Kidney (tissue), 14 donors: Measurements from ENCODE around the gene C2CD2. TPM values are rescaled to one million over a fixed set of nuclear protein-coding genes. Genes with fewer than 3 reads are reported as not detected.
"Not testable (repeated sequence)": the region's sequence is repeated elsewhere in the genome, so short reads cannot be mapped to it uniquely, and the experiment has no call there.

ENCODE experiments used
- DNase-seq, 5 donors: peaks; one replicate each; pipeline ENCODE4 v3.0.0-alpha.2; 2013 to 2020
- FAIRE-seq: peaks from 2 replicates; lab custom pipeline; 2012; peaks lifted over from hg19 to GRCh38; lab: Jason Lieb, UNC
- H3K27ac ChIP-seq, 2 donors: one replicate each; pipeline ENCODE4 v1.7.0; 2013; ENCODE audit warnings: low read depth in 2 of 2, low read length in 2 of 2, inconsistent platforms in 1 of 2
- H3K27me3 ChIP-seq: one replicate; pipeline ENCODE4 v1.7.1; 2013; ENCODE audit warnings: low read length, inconsistent platforms; ENCODE audit not compliant: control insufficient read depth, insufficient read depth
- H3K36me3 ChIP-seq, 3 donors: one replicate each; pipeline versions ENCODE4 v1.7.0 to v1.7.1; 2013; ENCODE audit warnings: low read length in 3 of 3, control low read depth in 1 of 3, inconsistent platforms in 1 of 3; ENCODE audit not compliant: insufficient read depth in 3 of 3, control insufficient read depth in 2 of 3
- H3K4me1 ChIP-seq, 3 donors: one replicate each; pipeline versions ENCODE4 v1.7.0 to v1.7.1; 2013; ENCODE audit warnings: low read length in 3 of 3, inconsistent platforms in 1 of 3, low read depth in 1 of 3; ENCODE audit not compliant: control insufficient read depth in 2 of 3, insufficient read depth in 2 of 3
- H3K4me3 ChIP-seq, 3 donors: one replicate each; pipeline versions ENCODE4 v1.7.0 to v1.8.1; 2013; ENCODE audit warnings: low read length in 3 of 3, control low read depth in 1 of 3, inconsistent platforms in 1 of 3
- H3K9ac ChIP-seq, 3 donors: one replicate each; pipeline versions ENCODE4 v1.7.0 to v1.7.1; 2013; ENCODE audit warnings: low read length in 3 of 3, control low read depth in 1 of 3, inconsistent platforms in 1 of 3
- H3K9me3 ChIP-seq, 3 donors: one replicate each; pipeline versions ENCODE4 v1.7.0 to v1.7.1; 2013; ENCODE audit warnings: low read length in 3 of 3, control low read depth in 1 of 3, inconsistent platforms in 1 of 3; ENCODE audit not compliant: control insufficient read depth in 2 of 3, insufficient read depth in 1 of 3
- CTCF ChIP-seq: IDR thresholded peaks from 3 replicates; pipeline ENCODE4 v1.5.1; 2012; ENCODE audit warnings: mild to moderate bottlenecking, moderate library complexity, borderline replicate concordance; ENCODE audit not compliant: insufficient read depth; ENCODE audit errors: extremely low read depth
- intact Hi-C: fragments of 100-400 bp; cut with DNase I; formaldehyde crosslinking; loops from one replicate; pipeline ENCODE4 v1.11.1; 2022
- polyA plus RNA-seq: library from polyadenylated mRNA; stranded (reverse); fragments of 350-450 nt; fragmentation: Illumina TruSeq; extraction: RNeasy Lipid Tissue Mini Kit (QIAGEN cat#74804); gene quantifications from one replicate; pipeline ENCODE4 v1.2.3, GENCODE V29; 2014; ENCODE audit warnings: low read depth, low replicate concordance; ENCODE audit not compliant: insufficient read depth
- total RNA-seq: library from RNA; stranded (reverse); fragmentation: NEBNext Ultra II Directional; extraction: Animal tissue kit (Norgen Biotek cat#: 25700); gene quantifications from one replicate; pipeline ENCODE4 v1.2.1, GENCODE V29; 2021
- donor health status: control.
- donor health status: control.
- donor health status: control.
- donor health status: control.
- donor health status: control.
- donor health status: DM: yes; HTN: yes; CAD: no.
- donor health status: Normal renal cell carcinoma (clear cell type).

Gene C2CD2
- total and polyA plus RNA-seq, 2 donors from 2014 or later, result 7.6 to 25.6 TPM

GRCh38 chr21:41950941-41951351 is 2.9 kb downstream of the C2CD2 start:
- FAIRE-seq (no peak), DNase-seq (peak in 2 of 5 donors; percentile 39 to 55)
- H3K9ac ChIP-seq, result no peak overlapping the region
- H3K27me3 ChIP-seq, result no peaks in the 10 kb centered on the region
- intact Hi-C loops, result no loop called here
- no peak overlapping the region for H3K4me3 ChIP-seq
- H3K9me3 ChIP-seq, result no peaks in the 10 kb centered on the region
- H3K36me3 ChIP-seq, result no peaks in the 10 kb centered on the region
- no peak overlapping the region for H3K27ac ChIP-seq
- no peak for TF ChIP-seq CTCF
- peaks cover 0 to 17% (median 0%) of the 10 kb centered on the region in 3 donors for H3K4me1 ChIP-seq

- FAIRE-seq, intact Hi-C loops, H3K27me3 ChIP-seq, H3K4me3 ChIP-seq, H3K9ac ChIP-seq, H3K9me3 ChIP-seq, H3K27ac ChIP-seq, H3K36me3 ChIP-seq: not testable (repeated sequence)
- DNase-seq, result peak in 1 of 5 donors; percentile 12
- H3K4me1 ChIP-seq, result peaks cover 0 to 16% (median 0%) of the 10 kb centered on the region in 3 donors
Observed at GRCh38 chr21:41949631-41950030, 4.2 kb downstream of the C2CD2 start.

GRCh38 chr21:41948901-41949300 is 4.9 kb downstream of the C2CD2 start:
- no peak overlapping the region for H3K27ac ChIP-seq
- H3K4me3 ChIP-seq, result no peak overlapping the region
- peak in 1 of 5 donors; percentile 54 for DNase-seq
- H3K27me3 ChIP-seq, result no peaks in the 10 kb centered on the region
- TF ChIP-seq CTCF, result no peak
- H3K9ac ChIP-seq, result no peak overlapping the region
- no peaks in the 10 kb centered on the region for H3K36me3 ChIP-seq
- no peaks in the 10 kb centered on the region for H3K9me3 ChIP-seq
- intact Hi-C loops, result no loop called here
- peaks cover 0 to 10% (median 0%) of the 10 kb centered on the region in 3 donors for H3K4me1 ChIP-seq
- no peak for FAIRE-seq

- Histone ChIP-seq H3K9ac (no peak overlapping the region), H3K4me1 (peaks cover 0 to 10% (median 0%) of the 10 kb centered on the region in 3 donors), H3K9me3 (no peaks in the 10 kb centered on the region), H3K27ac (peak overlapping the region in 1 of 2 donors; percentile 15), H3K4me3 (no peak overlapping the region), H3K36me3 (no peaks in the 10 kb centered on the region), H3K27me3 (no peaks in the 10 kb centered on the region)
- DNase-seq, result peak in 1 of 5 donors; percentile 74
- intact Hi-C loops, result no loop called here
- TF ChIP-seq CTCF, result no peak
- FAIRE-seq, result no peak
Observed at GRCh38 chr21:41948078-41948895, 5.5 kb downstream of the C2CD2 start.
